T-cell (primary cell): ENCODE results near the gene PLGLB1. TPM values are rescaled to one million over a fixed set of nuclear protein-coding genes. Genes with fewer than 3 reads are reported as not detected.
"Not testable (repeated sequence)": the region's sequence is repeated elsewhere in the genome, so short reads cannot be mapped to it uniquely, and the experiment has no call there.

ENCODE experiments used
- ATAC-seq, 4 experiments: fragments of 200-7000 bp in 3 of 4; fragments of 150-1000 bp in 1 of 4; cut with Tn5 transposase; replicated peaks in 1 of 4; 1 replicate in 3 of 4; 2 replicates in 1 of 4; pipeline ENCODE4 v1.10.0; 2021; ENCODE audit warnings: moderate library complexity in 3 of 4, mild to moderate bottlenecking in 2 of 4, moderate number of reproducible peaks in 1 of 4
- CTCF ChIA-PET, 2 donors: fragments of 300-600 bp; sonication (Branson Sonifier 250); formaldehyde crosslinking; loops; one replicate each; lab custom pipeline; 2022; ENCODE audit warnings: antibody characterized with exemption in 2 of 2; lab: Charles Lee
- POLR2A ChIA-PET, 2 donors: fragments of 300-600 bp; sonication (Branson Sonifier 250); formaldehyde crosslinking; loops; one replicate each; lab custom pipeline; 2022; ENCODE audit warnings: antibody characterized with exemption in 2 of 2; lab: Charles Lee
- DNase-seq, 35 experiments: peaks; one replicate each; pipeline versions ENCODE4 v3.0.0 to v3.0.0-alpha.2; 2013 to 2023
- H3K27ac ChIP-seq: one replicate; pipeline ENCODE4 v1.5.1; 2013; ENCODE audit warnings: low read length
- H3K27me3 ChIP-seq, 2 experiments: replicated peaks in 1 of 2; 1 replicate in 1 of 2; 2 replicates in 1 of 2; pipeline versions ENCODE4 v1.6.1 to v1.7.0; 2013; ENCODE audit warnings: low read length in 1 of 2, mixed read lengths in 1 of 2; ENCODE audit not compliant: control insufficient read depth in 2 of 2, insufficient read depth in 2 of 2; ENCODE audit errors: extremely low read depth in 1 of 2
- H3K36me3 ChIP-seq, 2 donors: 1 replicate in 1 of 2; 2 replicates in 1 of 2; pipeline versions ENCODE4 v1.6.1 to v1.7.0; 2013; ENCODE audit warnings: low read length in 1 of 2; ENCODE audit not compliant: control insufficient read depth in 2 of 2, insufficient read depth in 1 of 2; ENCODE audit errors: extremely low read depth in 1 of 2
- H3K4me1 ChIP-seq, 2 experiments: 1 replicate in 1 of 2; 2 replicates in 1 of 2; pipeline versions ENCODE4 v1.6.1 to v1.7.0; 2013; ENCODE audit warnings: low read length in 2 of 2, mixed read lengths in 1 of 2; ENCODE audit not compliant: insufficient read depth in 2 of 2, control insufficient read depth in 1 of 2; ENCODE audit errors: extremely low read depth in 1 of 2
- H3K4me3 ChIP-seq, 2 donors: 1 replicate in 1 of 2; 2 replicates in 1 of 2; pipeline versions ENCODE4 v1.5.1 to v1.7.0; 2013; ENCODE audit warnings: mild to moderate bottlenecking in 2 of 2, low read length in 1 of 2, moderate library complexity in 1 of 2; ENCODE audit not compliant: control insufficient read depth in 1 of 2; ENCODE audit errors: extremely low read depth in 1 of 2
- H3K9me3 ChIP-seq: 2 replicates; pipeline ENCODE4 v1.7.0; 2013
- H3K27ac Mint-ChIP-seq, 2 donors: one replicate each; pipeline ENCODE4 v1.8.0; 2020 to 2021; ENCODE audit warnings: mild to moderate bottlenecking in 2 of 2, mixed read lengths in 2 of 2
- H3K27me3 Mint-ChIP-seq, 2 donors: one replicate each; pipeline ENCODE4 v1.8.0; 2021 to 2022; ENCODE audit warnings: mixed read lengths in 2 of 2
- H3K36me3 Mint-ChIP-seq: one replicate; pipeline ENCODE4 v1.8.0; 2021; ENCODE audit warnings: mixed read lengths
- H3K4me1 Mint-ChIP-seq, 3 donors: one replicate each; pipeline ENCODE4 v1.8.0; 2020 to 2022; ENCODE audit warnings: mixed read lengths in 3 of 3, mild to moderate bottlenecking in 1 of 3
- H3K4me3 Mint-ChIP-seq, 3 donors: one replicate each; pipeline ENCODE4 v1.8.0; 2020 to 2022; ENCODE audit warnings: mild to moderate bottlenecking in 3 of 3, mixed read lengths in 3 of 3, moderate library complexity in 3 of 3
- H3K9me3 Mint-ChIP-seq, 3 donors: one replicate each; pipeline ENCODE4 v1.8.0; 2020 to 2022; ENCODE audit warnings: mixed read lengths in 3 of 3
- WGBS: methylation state at CpG from one replicate; pipeline ENCODE4 v1.1.5; 2013; ENCODE audit warnings: missing lambda C conversion rate; ENCODE audit not compliant: insufficient coverage; 5-methylcytosine and 5-hydroxymethylcytosine counted together
- total RNA-seq, 35 experiments: library from RNA in 6 of 35; stranded (reverse) in 6 of 35; fragments of 120-200 nt in 1 of 35; gene quantifications; one replicate each; pipeline versions ENCODE4 v1.2.1 to v1.2.4 and lab custom pipeline; 2013 to 2026

Gene PLGLB1
- 10 to 100 TPM in 3 of 5 donors, 1 to 10 TPM in 2; 3.3 to 14.5 (median 11.3) TPM for total RNA-seq
- 7.6 TPM for total RNA-seq (2013)
- 0.41 to 5.2 (median 1.4) reads per million in 29 experiments for total RNA-seq (lab: John Stamatoyannopoulos, UW)

- H3K36me3 Mint-ChIP-seq, H3K9me3 Mint-ChIP-seq, H3K4me1 ChIP-seq, H3K4me3 ChIP-seq, CTCF ChIA-PET, H3K36me3 ChIP-seq, H3K4me1 Mint-ChIP-seq, H3K27ac ChIP-seq, H3K27me3 ChIP-seq, POLR2A ChIA-PET, H3K4me3 Mint-ChIP-seq, ATAC-seq, H3K27me3 Mint-ChIP-seq, DNase-seq, H3K9me3 ChIP-seq, H3K27ac Mint-ChIP-seq: not testable (repeated sequence)
- no CpG with 5 or more reads among the region's 3 CpGs for WGBS
Observed at GRCh38 chr2:87021744-87022143, at the start of gene PLGLB1. TSS of gene PLGLB1 (minus strand) at chr2:87021844. CDS start at chr2:87021783, 61 bp downstream.

GRCh38 chr2:87064305-87064704 lies 42.7 kb upstream of the PLGLB1 start:
- POLR2A ChIA-PET, H3K4me3 ChIP-seq, H3K27ac Mint-ChIP-seq, H3K36me3 Mint-ChIP-seq, DNase-seq, H3K27me3 ChIP-seq, H3K4me3 Mint-ChIP-seq, CTCF ChIA-PET, H3K9me3 ChIP-seq, H3K9me3 Mint-ChIP-seq, H3K4me1 ChIP-seq, ATAC-seq, H3K27me3 Mint-ChIP-seq, H3K36me3 ChIP-seq, H3K27ac ChIP-seq: not testable (repeated sequence)
- WGBS: no CpG with 5 or more reads among the region's 2 CpGs
- H3K4me1 Mint-ChIP-seq: peaks cover 19% of the 10 kb centered on the region in 3 donors

- H3K27me3 Mint-ChIP-seq, H3K27me3 ChIP-seq, H3K27ac Mint-ChIP-seq, POLR2A ChIA-PET, H3K4me3 ChIP-seq, DNase-seq, H3K4me1 ChIP-seq, H3K9me3 ChIP-seq, CTCF ChIA-PET, H3K9me3 Mint-ChIP-seq, H3K4me3 Mint-ChIP-seq, H3K36me3 ChIP-seq, H3K36me3 Mint-ChIP-seq, H3K27ac ChIP-seq, ATAC-seq: not testable (repeated sequence)
- H3K4me1 Mint-ChIP-seq: peaks cover 18 to 19% (median 19%) of the 10 kb centered on the region in 3 donors
- WGBS: no CpG with 5 or more reads among the region's 2 CpGs
Observed at GRCh38 chr2:87063431-87063830, 41.8 kb upstream of the PLGLB1 start.

- H3K4me1 ChIP-seq, H3K9me3 ChIP-seq, H3K4me3 Mint-ChIP-seq, H3K9me3 Mint-ChIP-seq, CTCF ChIA-PET, H3K4me3 ChIP-seq, DNase-seq, H3K36me3 Mint-ChIP-seq, ATAC-seq, H3K27me3 Mint-ChIP-seq, H3K27me3 ChIP-seq, H3K36me3 ChIP-seq, H3K4me1 Mint-ChIP-seq, H3K27ac Mint-ChIP-seq, POLR2A ChIA-PET, H3K27ac ChIP-seq: not testable (repeated sequence)
- WGBS: no CpG with 5 or more reads among the region's 1 CpG
Observed at GRCh38 chr2:87061519-87061918, 39.9 kb upstream of the PLGLB1 start.

- peak in 1 of 4 experiments; percentile 32 for ATAC-seq
- H3K9me3 Mint-ChIP-seq, H3K4me1 ChIP-seq, H3K27me3 Mint-ChIP-seq, H3K9me3 ChIP-seq, H3K27me3 ChIP-seq, H3K36me3 ChIP-seq, DNase-seq, POLR2A ChIA-PET, H3K27ac Mint-ChIP-seq, CTCF ChIA-PET, H3K4me3 Mint-ChIP-seq, H3K36me3 Mint-ChIP-seq, H3K27ac ChIP-seq, H3K4me3 ChIP-seq, H3K4me1 Mint-ChIP-seq: not testable (repeated sequence)
- WGBS: no CpG with 5 or more reads among the region's 4 CpGs
Observed at GRCh38 chr2:87057606-87058005, 36.0 kb upstream of the PLGLB1 start.

- H3K27me3 Mint-ChIP-seq, POLR2A ChIA-PET, DNase-seq, H3K4me3 Mint-ChIP-seq, H3K27me3 ChIP-seq, H3K4me3 ChIP-seq, H3K36me3 Mint-ChIP-seq, ATAC-seq, H3K36me3 ChIP-seq, H3K9me3 Mint-ChIP-seq, H3K4me1 Mint-ChIP-seq, H3K27ac Mint-ChIP-seq, H3K9me3 ChIP-seq, H3K4me1 ChIP-seq, CTCF ChIA-PET, H3K27ac ChIP-seq: not testable (repeated sequence)
Observed at GRCh38 chr2:87056843-87057242, 35.2 kb upstream of the PLGLB1 start.

GRCh38 chr2:87056435-87056834 lies 34.8 kb upstream of the PLGLB1 start:
- H3K9me3 Mint-ChIP-seq, H3K27me3 Mint-ChIP-seq, H3K4me1 Mint-ChIP-seq, H3K9me3 ChIP-seq, H3K4me3 Mint-ChIP-seq, CTCF ChIA-PET, H3K27ac ChIP-seq, H3K4me3 ChIP-seq, POLR2A ChIA-PET, H3K27me3 ChIP-seq, H3K27ac Mint-ChIP-seq, DNase-seq, ATAC-seq, H3K36me3 Mint-ChIP-seq, H3K36me3 ChIP-seq, H3K4me1 ChIP-seq: not testable (repeated sequence)
- WGBS: no CpG with 5 or more reads among the region's 11 CpGs
